Fibroblast of skin of scalp (primary cell): ENCODE results near the gene RASGRF2.
"Not testable (repeated sequence)": the region's sequence is repeated elsewhere in the genome, so short reads cannot be mapped to it uniquely, and the experiment has no call there.

Source experiments
- DNase-seq: peaks from one replicate; pipeline ENCODE4 v3.0.0-alpha.2; 2013

Gene RASGRF2

DNA sequence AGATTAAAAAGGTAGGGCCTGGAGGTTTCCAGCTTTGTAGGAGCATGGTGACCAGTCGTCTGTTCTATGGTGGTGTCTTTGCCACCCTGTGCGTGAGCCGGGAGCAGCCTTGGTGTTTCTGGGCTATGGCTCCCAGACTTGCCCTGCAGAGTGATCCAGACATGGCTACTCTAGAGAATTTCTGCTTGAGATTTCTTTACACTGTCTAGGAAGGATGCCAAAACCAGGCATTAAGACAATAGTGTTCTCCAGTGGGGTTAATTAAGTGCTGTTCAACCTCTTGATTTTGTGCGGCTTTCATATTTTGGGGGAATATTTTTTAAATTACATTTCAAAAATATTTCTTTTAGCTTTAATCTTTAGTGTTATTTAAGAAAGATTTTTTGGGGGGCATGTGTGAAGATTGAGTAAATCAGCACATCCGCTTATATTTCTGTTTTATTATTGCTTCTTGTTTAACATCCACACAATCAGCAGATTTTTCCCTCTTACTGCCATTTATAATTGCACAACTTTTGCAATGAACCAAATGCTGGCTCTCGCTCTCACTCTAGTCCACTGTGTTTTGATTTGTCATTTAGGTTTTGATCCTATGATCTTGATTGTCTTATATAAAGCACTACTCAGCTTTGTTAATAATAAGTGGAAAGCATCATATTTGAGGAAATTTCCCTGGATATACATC, 110.5 kb downstream of the RASGRF2 start:
- DNase-seq: no peak

- DNase-seq: no peak
Measured at GRCh38 chr5:81075041-81075440, 114.9 kb downstream of the RASGRF2 start.

- no peak for DNase-seq
Measured at GRCh38 chr5:81077105-81077504, 116.9 kb downstream of the RASGRF2 start.

- no peak for DNase-seq
Measured at GRCh38 chr5:81078930-81079329, 118.8 kb downstream of the RASGRF2 start.

GRCh38 chr5:81080809-81081460, 120.8 kb downstream of the RASGRF2 start:
- DNase-seq: no peak

GRCh38 chr5:81081461-81081835, 121.3 kb downstream of the RASGRF2 start:
- DNase-seq: no peak

- no peak for DNase-seq
Measured at GRCh38 chr5:81086881-81087281, 126.7 kb downstream of the RASGRF2 start.

- DNase-seq: no peak
Measured at GRCh38 chr5:81091199-81091598, 131.0 kb downstream of the RASGRF2 start.

DNA sequence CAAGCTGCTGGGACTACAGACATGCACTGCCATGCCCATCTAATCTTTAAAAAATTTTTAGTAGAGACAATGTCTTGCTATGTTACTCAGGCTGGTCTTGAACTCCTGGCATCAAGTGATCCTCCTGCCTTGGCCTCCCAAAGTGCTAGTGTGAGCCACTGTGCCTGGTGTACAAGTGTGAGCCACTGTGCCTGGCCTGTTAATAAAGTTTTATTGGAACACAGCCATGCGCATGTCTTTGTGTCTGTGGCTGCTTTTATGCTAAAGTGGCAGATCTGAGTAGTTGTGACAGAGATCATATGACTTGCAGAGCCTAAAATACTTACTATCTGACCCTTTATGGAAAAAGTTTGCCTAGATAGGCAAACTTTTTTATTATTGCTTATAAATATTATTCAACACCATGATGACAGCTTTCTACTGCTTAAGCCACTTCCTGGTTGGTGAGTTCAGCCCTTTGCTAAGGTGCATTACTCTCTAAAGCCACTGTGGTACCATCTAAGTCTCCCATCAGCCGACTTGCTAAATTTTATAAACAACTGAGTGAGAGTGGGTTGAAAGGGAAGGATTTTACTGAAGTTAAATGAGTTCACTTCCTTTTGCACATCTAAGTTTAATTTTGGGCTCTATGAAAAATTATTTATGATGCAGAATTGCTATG, 133.5 kb downstream of the RASGRF2 start:
- no peak for DNase-seq

DNA sequence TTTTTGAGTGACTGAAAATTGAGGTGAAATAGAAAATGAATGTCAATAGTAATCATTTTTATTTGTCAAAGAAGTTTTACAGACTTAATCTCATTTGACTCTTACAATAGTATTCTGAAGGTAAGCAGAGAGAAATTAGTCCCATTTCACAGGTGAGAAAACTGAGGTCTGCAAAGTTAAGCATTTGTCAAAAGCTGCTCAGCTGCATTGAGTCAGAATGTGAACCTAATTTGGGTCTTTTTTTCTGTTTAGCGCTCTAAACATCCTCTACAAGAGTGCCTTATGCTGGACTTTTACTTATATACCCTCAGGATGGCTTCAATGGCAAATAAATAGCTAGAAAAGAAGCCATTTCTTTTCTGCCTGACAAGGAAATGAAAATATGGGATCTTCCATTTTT, 135.7 kb downstream of the RASGRF2 start:
- no peak for DNase-seq

DNA sequence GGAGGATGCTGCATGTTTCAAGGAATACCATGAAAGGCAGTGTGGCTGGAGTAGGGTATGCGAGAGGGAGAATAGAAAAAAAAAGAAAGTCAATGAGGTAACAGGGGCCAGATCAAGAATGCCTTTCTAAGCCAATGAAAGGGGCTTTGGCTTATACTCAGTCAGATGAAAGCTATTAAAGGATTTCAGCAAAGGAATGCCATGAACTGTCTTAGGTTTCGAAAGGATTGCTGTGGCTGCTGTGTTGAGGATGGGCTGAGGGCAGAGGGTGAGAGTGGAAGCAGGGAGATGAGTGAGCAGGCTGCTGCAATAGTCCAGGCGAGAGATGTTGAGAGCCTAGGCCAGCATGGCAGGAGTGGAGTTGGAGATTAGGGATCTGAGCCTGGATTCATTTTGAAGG, 137.6 kb downstream of the RASGRF2 start:
- DNase-seq: peak; percentile 40

DNA sequence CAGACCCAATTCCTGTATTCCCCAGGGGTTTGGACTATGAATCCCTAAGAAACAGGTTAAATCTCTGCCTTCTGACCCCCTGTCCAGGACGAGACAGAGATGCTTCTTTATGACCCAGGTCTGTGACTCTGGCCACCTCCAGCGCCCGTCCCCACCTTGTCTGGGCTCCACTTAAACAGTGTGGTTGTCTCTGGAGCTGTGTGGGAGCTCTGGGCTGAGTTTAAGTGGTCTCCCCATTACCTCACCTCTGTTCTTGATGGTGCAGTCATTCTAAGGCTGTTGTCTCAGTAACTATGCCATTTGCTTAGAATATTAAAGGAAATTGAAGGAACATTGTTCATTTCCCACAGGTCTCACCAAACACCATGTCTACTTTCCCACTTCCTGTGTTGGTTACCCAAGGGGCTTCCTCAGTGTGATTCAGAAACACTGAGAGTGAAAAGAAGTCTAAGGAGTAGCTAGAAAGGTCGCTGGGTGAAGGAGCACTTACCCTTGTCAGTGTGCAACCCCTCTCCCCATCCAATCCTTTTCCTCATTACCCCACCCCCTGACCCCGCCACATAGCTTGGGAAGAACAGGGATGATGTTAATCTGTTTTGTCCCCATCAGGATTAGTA, 145.2 kb downstream of the RASGRF2 start:
- no peak for DNase-seq

GRCh38 chr5:81115261-81115660, 155.1 kb downstream of the RASGRF2 start:
- no peak for DNase-seq

- no peak for DNase-seq
Measured at GRCh38 chr5:81117566-81117965, 157.4 kb downstream of the RASGRF2 start.

GRCh38 chr5:81121273-81121672, 161.1 kb downstream of the RASGRF2 start:
- DNase-seq: no peak

GRCh38 chr5:81121836-81122630, 161.9 kb downstream of the RASGRF2 start:
- DNase-seq: no peak

GRCh38 chr5:81124689-81125088, 164.5 kb downstream of the RASGRF2 start:
- not testable (repeated sequence) for DNase-seq

GRCh38 chr5:81125959-81126358, 165.8 kb downstream of the RASGRF2 start:
- DNase-seq: no peak

GRCh38 chr5:81128416-81128815, 168.3 kb downstream of the RASGRF2 start:
- DNase-seq: no peak

GRCh38 chr5:81132381-81132780, 172.2 kb downstream of the RASGRF2 start:
- no peak for DNase-seq

DNA sequence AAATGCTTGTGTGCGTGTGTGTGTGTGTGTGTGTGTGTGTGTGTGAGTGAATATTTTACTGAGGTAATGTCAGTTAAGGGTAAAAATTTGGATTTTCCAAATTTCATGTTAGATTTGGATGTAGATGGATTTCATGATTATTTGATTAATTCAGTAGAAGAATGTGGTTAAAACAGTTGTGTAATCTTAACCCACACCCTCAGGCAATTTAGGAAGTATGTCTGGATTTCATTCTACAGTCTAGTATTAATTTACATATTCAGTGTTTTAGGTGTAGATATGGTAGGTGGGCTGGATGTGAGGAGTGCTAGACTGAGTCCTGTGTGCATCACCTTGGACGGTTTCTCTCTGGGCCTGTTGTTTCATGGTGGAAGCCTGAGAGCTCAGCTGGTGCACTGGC, 173.9 kb downstream of the RASGRF2 start:
- DNase-seq: no peak

- no peak for DNase-seq
Measured at GRCh38 chr5:81134566-81134965, 174.4 kb downstream of the RASGRF2 start.

DNA sequence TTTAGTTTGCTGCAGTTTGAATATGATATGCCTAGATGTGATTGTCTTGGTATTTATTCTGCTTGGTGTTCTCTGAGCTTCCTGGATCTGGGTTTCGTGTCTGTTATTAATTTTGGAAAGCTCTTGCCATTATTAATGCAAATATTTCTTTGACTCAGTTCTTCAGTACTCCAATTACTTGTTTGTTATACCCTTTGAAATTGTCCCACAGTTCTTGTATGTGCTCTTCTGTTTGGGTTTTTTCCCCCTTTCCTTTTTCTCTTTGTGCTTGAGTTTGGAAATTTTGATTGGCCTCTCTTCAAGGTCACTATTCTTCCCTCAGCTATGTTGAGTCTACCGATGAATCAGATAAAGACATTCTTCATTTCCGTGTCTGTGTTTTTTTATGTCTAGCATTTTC, 176.4 kb downstream of the RASGRF2 start:
- DNase-seq: no peak
